Progenitor cell of endocrine pancreas (in vitro differentiated cells): Measurements from ENCODE around the gene XIRP2. TPM values are rescaled to one million over a fixed set of nuclear protein-coding genes. Genes with fewer than 3 reads are reported as not detected.

Experiments used
- DNase-seq: peaks from one replicate; pipeline ENCODE4 v3.0.0; 2021; ENCODE audit warnings: low spot score; ENCODE audit not compliant: unreplicated experiment
- H3K27ac Mint-ChIP-seq: 2 replicates; pipeline ENCODE4 v1.8.0; 2021; ENCODE audit warnings: mild to moderate bottlenecking, moderate library complexity, mixed read lengths
- H3K27me3 Mint-ChIP-seq: 2 replicates; pipeline ENCODE4 v1.8.0; 2021; ENCODE audit warnings: mixed read lengths
- H3K36me3 Mint-ChIP-seq: 2 replicates; pipeline ENCODE4 v1.8.0; 2022; ENCODE audit warnings: mixed read lengths; ENCODE audit not compliant: insufficient read depth
- H3K4me1 Mint-ChIP-seq: 2 replicates; pipeline ENCODE4 v1.8.0; 2021; ENCODE audit warnings: low read depth, mixed read lengths
- H3K4me3 Mint-ChIP-seq: 2 replicates; pipeline ENCODE4 v1.8.0; 2021; ENCODE audit warnings: low read depth, mild to moderate bottlenecking, moderate library complexity, mixed read lengths
- H3K9me3 Mint-ChIP-seq: 2 replicates; pipeline ENCODE4 v1.8.0; 2021; ENCODE audit warnings: low read depth, mixed read lengths
- total RNA-seq: library from RNA; stranded (reverse); gene quantifications from 2 replicates; pipeline ENCODE4 v1.2.1, GENCODE V29; 2021
- TF ChIP-seq, protein P1 (sequence below): fragments of 200-600 bp; sonication (generic); IDR thresholded peaks from one replicate; pipeline ENCODE4 v1.5.0; 2021; ENCODE audit warnings: antibody characterized with exemption, mild to moderate bottlenecking; ENCODE audit not compliant: unreplicated experiment

The XIRP2 gene
- total RNA-seq, 1 donor from 2014 or later, result 0.12 TPM

DNA sequence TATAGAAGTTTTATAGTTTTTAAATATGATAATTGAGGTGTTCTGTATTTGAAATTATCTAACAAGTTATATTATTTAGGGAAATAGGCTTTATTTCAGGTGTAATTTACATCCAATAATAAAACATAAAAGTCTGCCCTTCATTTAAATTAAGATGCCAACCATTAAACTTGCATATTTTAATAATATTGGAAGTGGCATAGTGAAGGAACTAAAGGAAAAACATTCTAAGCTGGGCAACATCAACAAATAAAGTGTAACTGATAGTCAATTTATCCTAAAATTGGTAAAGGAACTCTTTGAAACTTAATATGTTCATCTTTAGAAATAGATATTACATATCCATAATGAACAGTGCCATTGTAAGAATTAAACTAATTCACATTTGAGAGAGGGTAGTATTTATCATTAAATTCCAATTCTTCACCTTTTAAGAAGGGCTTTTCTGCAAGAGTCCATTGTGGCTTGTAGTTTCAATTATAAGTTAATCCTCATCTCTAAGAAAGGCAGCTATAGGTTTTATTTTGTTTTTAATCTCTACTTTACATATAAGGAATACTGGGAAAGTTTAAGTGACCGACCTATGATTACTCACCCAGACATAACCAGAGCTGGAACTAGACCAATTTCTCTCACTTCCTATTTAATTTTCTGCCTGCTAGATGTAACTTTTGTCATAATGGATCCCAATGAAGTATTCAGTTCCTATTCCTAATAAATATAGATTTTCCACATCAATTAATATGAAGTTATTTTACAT lies 401.6 kb downstream of the XIRP2 start:
- H3K27ac Mint-ChIP-seq, result no peak overlapping the region
- H3K27me3 Mint-ChIP-seq, result peaks cover 5% of the 10 kb centered on the region
- H3K4me1 Mint-ChIP-seq, result peaks cover 12% of the 10 kb centered on the region
- TF ChIP-seq, protein P1, sequence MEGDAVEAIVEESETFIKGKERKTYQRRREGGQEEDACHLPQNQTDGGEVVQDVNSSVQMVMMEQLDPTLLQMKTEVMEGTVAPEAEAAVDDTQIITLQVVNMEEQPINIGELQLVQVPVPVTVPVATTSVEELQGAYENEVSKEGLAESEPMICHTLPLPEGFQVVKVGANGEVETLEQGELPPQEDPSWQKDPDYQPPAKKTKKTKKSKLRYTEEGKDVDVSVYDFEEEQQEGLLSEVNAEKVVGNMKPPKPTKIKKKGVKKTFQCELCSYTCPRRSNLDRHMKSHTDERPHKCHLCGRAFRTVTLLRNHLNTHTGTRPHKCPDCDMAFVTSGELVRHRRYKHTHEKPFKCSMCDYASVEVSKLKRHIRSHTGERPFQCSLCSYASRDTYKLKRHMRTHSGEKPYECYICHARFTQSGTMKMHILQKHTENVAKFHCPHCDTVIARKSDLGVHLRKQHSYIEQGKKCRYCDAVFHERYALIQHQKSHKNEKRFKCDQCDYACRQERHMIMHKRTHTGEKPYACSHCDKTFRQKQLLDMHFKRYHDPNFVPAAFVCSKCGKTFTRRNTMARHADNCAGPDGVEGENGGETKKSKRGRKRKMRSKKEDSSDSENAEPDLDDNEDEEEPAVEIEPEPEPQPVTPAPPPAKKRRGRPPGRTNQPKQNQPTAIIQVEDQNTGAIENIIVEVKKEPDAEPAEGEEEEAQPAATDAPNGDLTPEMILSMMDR, result no peak
- H3K4me3 Mint-ChIP-seq, result no peak overlapping the region
- DNase-seq, result no peak
- H3K36me3 Mint-ChIP-seq, result no peaks in the 10 kb centered on the region
- no peaks in the 10 kb centered on the region for H3K9me3 Mint-ChIP-seq

DNA sequence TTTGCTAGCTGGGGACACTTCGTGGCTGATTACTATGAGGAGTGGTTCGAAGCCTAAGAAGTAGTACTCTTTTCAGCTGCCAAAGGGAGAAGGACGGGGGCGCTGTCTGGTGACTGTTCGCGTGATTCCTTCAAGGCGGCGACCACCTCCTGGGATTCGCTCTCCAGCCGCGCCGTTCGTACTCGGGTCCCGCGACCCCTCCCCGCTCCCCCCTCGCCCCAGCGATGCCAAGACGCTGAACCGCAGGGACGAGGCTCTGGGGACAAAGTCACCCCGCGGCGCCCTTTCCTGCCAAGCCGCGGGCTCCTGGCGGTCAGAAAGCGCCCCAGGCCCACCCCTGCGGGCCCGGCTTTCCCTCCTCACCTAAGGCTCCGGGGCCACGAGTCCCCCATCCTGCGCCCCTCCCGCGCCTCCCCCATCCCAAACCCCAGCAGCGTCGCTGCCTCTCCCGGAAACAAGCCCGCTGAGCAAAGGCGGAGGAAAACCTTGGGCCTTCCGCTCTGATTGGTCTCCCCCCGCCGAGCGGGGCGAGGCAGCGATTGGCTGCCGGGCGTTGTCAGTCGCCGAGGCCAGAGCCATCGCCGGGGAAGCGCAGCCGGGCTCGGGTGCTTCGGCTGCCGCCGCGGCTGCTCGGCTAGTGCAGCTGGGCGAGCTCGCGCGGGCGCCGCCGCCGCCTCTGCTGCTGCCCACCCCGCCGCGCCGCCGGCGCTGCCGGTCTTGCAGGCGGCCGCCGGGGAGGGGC lies 404.3 kb downstream of the XIRP2 start, which contains the start of gene B3GALT1:
B3GALT1 (plus strand) TSS at position 572 of the 742 bp plus-strand sequence.
- Mint-ChIP-seq H3K9me3 (no peaks in the 10 kb centered on the region), H3K4me1 (peaks cover 13% of the 10 kb centered on the region)

DNA sequence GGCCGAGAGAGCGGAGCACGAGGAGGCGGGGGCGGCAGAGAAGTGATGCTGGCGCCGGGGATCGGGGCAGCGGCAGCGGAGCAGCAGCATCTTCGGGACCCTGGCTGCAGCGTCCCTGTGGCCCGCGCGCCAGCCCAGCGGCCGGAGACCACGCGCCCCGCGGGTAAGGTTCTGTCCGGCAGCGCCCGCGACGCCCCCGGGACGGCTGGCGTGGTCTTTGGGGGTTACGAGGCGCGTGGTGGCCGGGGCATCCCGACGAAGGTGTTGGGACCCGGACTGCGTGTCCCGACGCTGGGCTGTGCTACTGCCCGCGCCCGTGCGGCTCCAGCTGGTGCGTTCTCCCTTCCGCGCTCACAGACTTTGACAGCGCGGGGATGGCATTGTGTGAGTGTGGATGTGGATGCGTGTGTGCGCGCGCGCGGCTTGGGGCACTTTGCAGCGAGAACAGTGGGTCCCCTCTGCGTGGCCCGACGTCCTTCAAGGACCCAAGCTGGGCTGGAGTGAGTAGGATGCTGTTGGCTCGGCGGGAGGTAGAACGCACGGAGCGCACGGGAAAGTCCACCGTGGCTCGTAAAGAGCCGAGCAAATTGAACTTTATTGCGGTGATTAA lies 405.0 kb downstream of the XIRP2 start:
- DNase-seq, result peak; percentile 11
- Mint-ChIP-seq H3K36me3 (no peaks in the 10 kb centered on the region), H3K4me1 (peaks cover 13% of the 10 kb centered on the region), H3K4me3 (peak overlapping the region; percentile 90), H3K27me3 (peaks cover 7% of the 10 kb centered on the region), H3K27ac (peak overlapping the region; percentile 87), H3K9me3 (no peaks in the 10 kb centered on the region)
- TF ChIP-seq, protein P1, result no peak

More for the DNA sequence above, 404.3 kb downstream of the XIRP2 start, which contains the start of gene B3GALT1:
- H3K4me3 Mint-ChIP-seq, result peak within 1 kb of the TSS; percentile 90
- peak within 1 kb of the TSS; percentile 91 for H3K27ac Mint-ChIP-seq
- H3K27me3 Mint-ChIP-seq, result peaks cover 7% of the 10 kb centered on the region
- H3K36me3 Mint-ChIP-seq, result no peaks in the 10 kb centered on the region
- DNase-seq, result peak; percentile 86
- TF ChIP-seq, protein P1, result peak; percentile 57

DNA sequence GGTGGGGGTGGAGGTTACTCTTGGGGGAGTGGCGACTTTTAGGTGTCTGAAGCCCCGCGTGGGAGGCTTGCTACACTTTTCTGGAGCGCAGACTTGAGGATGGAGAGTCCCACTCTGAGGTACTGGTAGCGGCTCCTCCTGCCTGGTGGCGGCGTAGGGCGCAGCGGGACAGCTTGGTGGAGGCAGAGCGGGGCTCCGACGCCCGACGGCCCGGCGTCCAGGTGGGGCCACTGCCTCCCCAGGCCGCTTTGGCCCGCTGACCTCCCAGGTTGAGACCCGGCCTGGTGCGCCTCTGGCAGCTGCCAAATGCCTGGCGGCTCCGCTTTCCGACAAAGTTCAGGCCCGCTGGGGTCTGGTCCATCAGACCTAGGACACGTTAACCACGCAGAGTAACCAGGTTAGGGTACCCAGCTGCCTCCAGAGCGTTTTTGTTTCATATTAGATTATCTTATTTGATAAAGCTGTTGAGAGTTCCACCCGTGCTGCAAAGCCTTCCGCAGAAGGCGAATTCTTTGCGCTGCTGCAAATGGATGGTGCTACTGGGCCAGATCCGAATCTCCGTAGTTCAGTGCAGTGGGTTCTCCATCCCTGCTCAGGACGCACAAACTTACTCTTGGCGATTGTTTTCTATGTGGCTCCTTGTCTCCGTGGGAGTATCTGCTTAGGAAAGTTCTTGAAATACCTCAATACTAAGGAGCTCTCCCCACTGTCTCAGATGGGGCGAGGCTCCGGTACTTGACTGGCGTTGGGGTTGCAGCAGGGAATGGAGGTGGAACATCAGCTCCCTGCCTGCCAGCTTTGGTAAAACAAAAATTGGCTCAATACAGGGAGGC lies 405.9 kb downstream of the XIRP2 start:
- peak overlapping the region; percentile 87 for H3K27ac Mint-ChIP-seq
- peak; percentile 17 for DNase-seq
- no peaks in the 10 kb centered on the region for H3K9me3 Mint-ChIP-seq
- no peaks in the 10 kb centered on the region for H3K36me3 Mint-ChIP-seq
- H3K27me3 Mint-ChIP-seq, result peaks cover 7% of the 10 kb centered on the region
- TF ChIP-seq, protein P1, result peak; percentile 30
- peak overlapping the region; percentile 90 for H3K4me3 Mint-ChIP-seq
- peaks cover 14% of the 10 kb centered on the region for H3K4me1 Mint-ChIP-seq

DNA sequence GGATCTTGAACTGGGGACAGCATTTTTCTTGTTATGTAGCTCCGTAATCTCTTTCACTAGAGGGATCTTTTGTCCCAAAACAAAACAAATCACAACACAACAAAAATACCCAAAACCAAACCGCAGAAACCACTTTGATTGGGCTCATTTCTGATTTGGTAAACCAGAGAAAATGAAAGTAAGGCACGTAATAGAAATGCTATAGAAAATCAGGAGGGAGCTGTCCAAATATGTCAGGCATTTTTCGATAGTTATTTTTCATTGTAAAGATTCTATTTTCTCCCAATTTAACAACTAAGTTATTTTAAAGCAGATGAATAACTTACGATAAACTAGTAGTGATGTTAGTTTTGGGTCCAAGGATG lies 406.5 kb downstream of the XIRP2 start:
- Mint-ChIP-seq H3K27ac (no peak overlapping the region), H3K36me3 (no peaks in the 10 kb centered on the region), H3K27me3 (peaks cover 7% of the 10 kb centered on the region), H3K4me3 (peak overlapping the region; percentile 90), H3K9me3 (no peaks in the 10 kb centered on the region), H3K4me1 (peaks cover 14% of the 10 kb centered on the region)
- no peak for DNase-seq
- TF ChIP-seq, protein P1, result no peak
